PC-9 (cell line): ENCODE results near the gene FBXL5. TPM values are rescaled to one million over a fixed set of nuclear protein-coding genes. Genes with fewer than 3 reads are reported as not detected.

ENCODE experiments used
- BruUV-seq: library from RNA; stranded (reverse); fragments of 400-500 nt; replicated peaks from 2 replicates; lab custom pipeline; 2021; lab: Mats Ljungman, UMichigan
- CTCF ChIA-PET: fragments of 300-600 bp; sonication (Branson Sonifier 250); formaldehyde crosslinking; loops from one replicate; lab custom pipeline; 2022; ENCODE audit warnings: antibody characterized with exemption; lab: Charles Lee
- POLR2A ChIA-PET: fragments of 300-600 bp; sonication (Branson Sonifier 250); formaldehyde crosslinking; loops from one replicate; lab custom pipeline; 2022; ENCODE audit warnings: antibody characterized with exemption; ENCODE audit not compliant: unreplicated experiment; lab: Charles Lee
- DNase-seq, 2 experiments: peaks; one replicate each; pipeline versions ENCODE4 v3.0.0 to v3.0.0-alpha.2; 2015 to 2022; ENCODE audit warnings: mixed read lengths in 1 of 2
- H2AFZ ChIP-seq: fragments of 200-600 bp; sonication (generic); 2 replicates; pipeline ENCODE4 v1.8.1; 2017; ENCODE audit warnings: antibody characterized with exemption
- H3F3A ChIP-seq: fragments of 200-600 bp; sonication (generic); 2 replicates; pipeline ENCODE4 v1.8.1; 2017; ENCODE audit warnings: antibody characterized with exemption, mild to moderate bottlenecking, low read depth; ENCODE audit not compliant: insufficient read depth
- H3K27ac ChIP-seq: fragments of 200-600 bp; sonication (generic); 2 replicates; pipeline ENCODE4 v1.6.1; 2016; ENCODE audit warnings: mixed run types
- H3K27me3 ChIP-seq: fragments of 200-600 bp; sonication (generic); 2 replicates; pipeline ENCODE4 v1.6.1; 2016; ENCODE audit warnings: low read depth, mixed run types; ENCODE audit not compliant: insufficient read depth
- H3K36me3 ChIP-seq: fragments of 200-600 bp; sonication (generic); 2 replicates; pipeline ENCODE4 v1.6.1; 2016; ENCODE audit warnings: low read depth, mixed run types
- H3K4me1 ChIP-seq: fragments of 200-600 bp; sonication (generic); replicated peaks from 2 replicates; pipeline ENCODE4 v1.6.1; 2016; ENCODE audit warnings: mixed run types; ENCODE audit not compliant: insufficient read depth
- H3K4me2 ChIP-seq: fragments of 200-600 bp; sonication (generic); 2 replicates; pipeline ENCODE4 v1.6.1; 2017; ENCODE audit warnings: mixed run types
- H3K4me3 ChIP-seq: fragments of 200-600 bp; sonication (generic); 2 replicates; pipeline ENCODE4 v1.6.1; 2016; ENCODE audit warnings: mixed run types
- H3K79me2 ChIP-seq: fragments of 200-600 bp; sonication (generic); 2 replicates; pipeline ENCODE4 v1.6.1; 2017; ENCODE audit warnings: low read depth, mixed run types
- H3K9me2 ChIP-seq: fragments of 200-600 bp; sonication (generic); 2 replicates; pipeline ENCODE4 v1.8.1; 2017; ENCODE audit warnings: mild to moderate bottlenecking; ENCODE audit not compliant: insufficient read depth
- H3K9me3 ChIP-seq: fragments of 200-600 bp; sonication (generic); 2 replicates; pipeline ENCODE4 v1.8.1; 2016; ENCODE audit warnings: low read depth; ENCODE audit not compliant: insufficient read depth
- H4K20me1 ChIP-seq: fragments of 200-600 bp; sonication (generic); 2 replicates; pipeline ENCODE4 v1.8.1; 2017; ENCODE audit not compliant: insufficient read depth
- CTCF ChIP-seq: fragments of 200-600 bp; sonication (generic); conservative IDR thresholded peaks from 2 replicates; pipeline ENCODE4 v1.6.1; 2017; ENCODE audit warnings: mixed run types, antibody characterized with exemption, mild to moderate bottlenecking, moderate library complexity
- EZH2 ChIP-seq: fragments of 200-600 bp; sonication (generic); IDR thresholded peaks from 2 replicates; pipeline ENCODE4 v1.8.0; 2017; ENCODE audit warnings: antibody characterized with exemption, low read depth
- intact Hi-C: fragments of 100-400 bp; cut with micrococcal nuclease; formaldehyde crosslinking; loops from one replicate; pipeline ENCODE4 v1.10.0; 2022; ENCODE audit not compliant: unreplicated experiment
- total RNA-seq: library from RNA; stranded (reverse); gene quantifications from 2 replicates; pipeline ENCODE4 v1.2.3, GENCODE V29; 2021

The FBXL5 gene
- total RNA-seq, 1 experiment from 2014 or later, result 40.7 TPM

- H3K4me2 ChIP-seq, result no peak overlapping the region
- POLR2A ChIA-PET, result no interaction called here
- H3F3A ChIP-seq, result no peaks in the 10 kb centered on the region
- H3K4me3 ChIP-seq, result no peak overlapping the region
- CTCF ChIA-PET, result no interaction called here
- intact Hi-C loops, result no loop called here
- DNase-seq, result no peak
- H3K79me2 ChIP-seq, result no peaks in the 10 kb centered on the region
- no TSS peak for BruUV-seq
- no peaks in the 10 kb centered on the region for H3K4me1 ChIP-seq
- H3K27me3 ChIP-seq, result no peaks in the 10 kb centered on the region
- TF ChIP-seq CTCF (no peak), EZH2 (no peak)
- H4K20me1 ChIP-seq, result no peaks in the 10 kb centered on the region
- H3K36me3 ChIP-seq, result no peaks in the 10 kb centered on the region
- no peaks in the 10 kb centered on the region for H3K9me2 ChIP-seq
- H3K9me3 ChIP-seq, result no peaks in the 10 kb centered on the region
- H3K27ac ChIP-seq, result no peak overlapping the region
- no peak overlapping the region for H2AFZ ChIP-seq
These were observed 48.3 kb upstream of the FBXL5 start for GRCh38 chr4:15703439-15703838.

- Histone ChIP-seq H3K9me2 (no peaks in the 10 kb centered on the region), H3K36me3 (no peaks in the 10 kb centered on the region), H2AFZ (no peak within 1 kb of the TSS), H3K27ac (no peak within 1 kb of the TSS), H4K20me1 (no peaks in the 10 kb centered on the region), H3F3A (no peaks in the 10 kb centered on the region), H3K79me2 (no peaks in the 10 kb centered on the region), H3K27me3 (no peaks in the 10 kb centered on the region), H3K4me3 (no peak within 1 kb of the TSS), H3K4me2 (no peak within 1 kb of the TSS), H3K9me3 (no peaks in the 10 kb centered on the region), H3K4me1 (no peaks in the 10 kb centered on the region)
- DNase-seq, result no peak
- no TSS peak for BruUV-seq
- POLR2A ChIA-PET, result no interaction called here
- no peak for TF ChIP-seq CTCF
- TF ChIP-seq EZH2, result no peak
- CTCF ChIA-PET, result no interaction called here
- intact Hi-C loops, result no loop called here
These were observed 47.8 kb upstream of the FBXL5 start, which contains the start of gene BST1 for GRCh38 chr4:15702941-15703403. Gene BST1, plus strand, starts transcription at chr4:15703065. Its CDS starts 80 bp downstream, at chr4:15703145.

GRCh38 chr4:15696866-15697265, 41.7 kb upstream of the FBXL5 start:
- BruUV-seq, result no TSS peak
- ChIA-PET POLR2A (no interaction called here), CTCF (no interaction called here)
- intact Hi-C loops, result no loop called here
- no peak overlapping the region for H3K4me2 ChIP-seq
- H3F3A ChIP-seq, result peaks cover 22% of the 10 kb centered on the region
- H2AFZ ChIP-seq, result no peak overlapping the region
- TF ChIP-seq EZH2 (no peak), CTCF (no peak)
- no peaks in the 10 kb centered on the region; the same call in 1 of the 2 replicates for H3K9me3 ChIP-seq
- no peaks in the 10 kb centered on the region for H4K20me1 ChIP-seq
- DNase-seq, result no peak
- no peaks in the 10 kb centered on the region for H3K9me2 ChIP-seq
- peaks cover 24% of the 10 kb centered on the region for H3K4me1 ChIP-seq
- no peaks in the 10 kb centered on the region for H3K36me3 ChIP-seq
- H3K27me3 ChIP-seq, result no peaks in the 10 kb centered on the region
- no peaks in the 10 kb centered on the region for H3K79me2 ChIP-seq
- H3K4me3 ChIP-seq, result no peak overlapping the region
- no peak overlapping the region for H3K27ac ChIP-seq
